Liver (tissue), 3 donors: Measurements from ENCODE around the gene ALK.

Experiments used
- ATF3 ChIP-seq: IDR thresholded peaks from 2 replicates; pipeline ENCODE4 v1.6.1; 2016; ENCODE audit warnings: antibody characterized with exemption
- CTCF ChIP-seq: fragments of 150-350 bp; IDR thresholded peaks from 2 replicates; pipeline ENCODE4 v1.5.1; 2017; ENCODE audit warnings: improper control_type of control experiment, low read depth, low read length; ENCODE audit not compliant: missing input control
- FOXA1 ChIP-seq: IDR thresholded peaks from 2 replicates; pipeline ENCODE4 v1.6.1; 2016; ENCODE audit warnings: antibody characterized with exemption
- HNF4G ChIP-seq: IDR thresholded peaks from 2 replicates; pipeline ENCODE4 v1.6.1; 2016; ENCODE audit warnings: antibody characterized with exemption
- JUND ChIP-seq, 2 donors: IDR thresholded peaks; 2 replicates each; pipeline ENCODE4 v1.6.1; 2016; ENCODE audit warnings: antibody characterized with exemption in 2 of 2
- RAD21 ChIP-seq, 2 donors: IDR thresholded peaks; 2 replicates each; pipeline ENCODE4 v1.6.1; 2016; ENCODE audit warnings: antibody characterized with exemption in 2 of 2, mild to moderate bottlenecking in 2 of 2
- REST ChIP-seq: IDR thresholded peaks from 2 replicates; pipeline ENCODE4 v1.6.1; 2016; ENCODE audit warnings: antibody characterized with exemption, mild to moderate bottlenecking
- RXRA ChIP-seq, 2 donors: IDR thresholded peaks; 2 replicates each; pipeline ENCODE4 v1.6.1; 2017 to 2018; ENCODE audit warnings: antibody characterized with exemption in 2 of 2, mild to moderate bottlenecking in 1 of 2
- YY1 ChIP-seq: IDR thresholded peaks from 2 replicates; pipeline ENCODE4 v1.6.1; 2016; ENCODE audit warnings: antibody characterized with exemption, mild to moderate bottlenecking
- ZBTB33 ChIP-seq: IDR thresholded peaks from 2 replicates; pipeline ENCODE4 v1.6.1; 2016; ENCODE audit warnings: antibody characterized with exemption
- donor health status: healthy.
- donor health status: healthy.

GRCh38 chr2:29644949-29645348 lies 276.4 kb downstream of the ALK start:
- no peak for TF ChIP-seq CTCF
- no peak for TF ChIP-seq RXRA (IDR thresholded peaks at IDR 0.05)
- no peak for TF ChIP-seq REST
- peak in 1 of 2 donors; percentile 9 for TF ChIP-seq RAD21 (IDR thresholded peaks at IDR 0.05)
- TF ChIP-seq YY1, result no peak
- no peak for TF ChIP-seq ZBTB33
- TF ChIP-seq JUND (IDR thresholded peaks at IDR 0.05), result no peak
- TF ChIP-seq FOXA1, result no peak
- no peak for TF ChIP-seq HNF4G
- TF ChIP-seq ATF3, result no peak
